Fibroblast of the conjunctiva (primary cell): ENCODE measurements around the gene KLK8.

Source experiments
- DNase-seq: peaks from one replicate; pipeline ENCODE4 v3.0.0-alpha.2; 2010; ENCODE audit warnings: low read depth

KLK8 gene

GRCh38 chr19:51001515-51001914, at the start of gene KLK8:
Gene KLK8, minus strand, starts transcription at chr19:51001604. Its CDS starts 437 bp downstream, at chr19:51001167.
- DNase-seq = no peak

GRCh38 chr19:51047031-51047335, 45.6 kb upstream of the KLK8 start:
- no peak for DNase-seq

GRCh38 chr19:51044327-51044726, 42.9 kb upstream of the KLK8 start:
- DNase-seq = no peak

- DNase-seq = no peak
These were observed 42.1 kb upstream of the KLK8 start for GRCh38 chr19:51043497-51043896.

GRCh38 chr19:51040151-51040550, 38.7 kb upstream of the KLK8 start:
- no peak for DNase-seq

- DNase-seq = no peak
These were observed 35.1 kb upstream of the KLK8 start for GRCh38 chr19:51036519-51036918.

- DNase-seq = no peak
These were observed 33.3 kb upstream of the KLK8 start, which contains the start of gene KLK12 for GRCh38 chr19:51034704-51035103. Gene KLK12, minus strand, starts transcription at chr19:51035002. Its CDS starts 381 bp downstream, at chr19:51034621.

- DNase-seq = no peak
These were observed 30.4 kb upstream of the KLK8 start for GRCh38 chr19:51031880-51032225.

- no peak for DNase-seq
These were observed 29.9 kb upstream of the KLK8 start for GRCh38 chr19:51031220-51031879.

- no peak for DNase-seq
These were observed 29.2 kb upstream of the KLK8 start for GRCh38 chr19:51030631-51031030.

- DNase-seq = no peak
These were observed 28.3 kb upstream of the KLK8 start for GRCh38 chr19:51029718-51030117.

GRCh38 chr19:51027873-51028272, 26.5 kb upstream of the KLK8 start:
- no peak for DNase-seq

GRCh38 chr19:51027126-51027806, 25.9 kb upstream of the KLK8 start:
- DNase-seq = no peak

- DNase-seq = no peak
These were observed 25.1 kb upstream of the KLK8 start, which contains the start of gene KLK11 for GRCh38 chr19:51026554-51026831. Gene KLK11, minus strand, starts transcription at chr19:51026616. Its CDS starts 985 bp downstream, at chr19:51025631.

- no peak for DNase-seq
These were observed 24.6 kb upstream of the KLK8 start for GRCh38 chr19:51025809-51026553.

- DNase-seq = no peak
These were observed 24.0 kb upstream of the KLK8 start for GRCh38 chr19:51025401-51025800.

GRCh38 chr19:51024924-51025323, 23.5 kb upstream of the KLK8 start:
- DNase-seq = no peak

GRCh38 chr19:51023946-51024345, 22.5 kb upstream of the KLK8 start:
- DNase-seq = no peak

GRCh38 chr19:51022526-51022925, 21.1 kb upstream of the KLK8 start:
- DNase-seq = no peak

GRCh38 chr19:51020988-51021651, 19.7 kb upstream of the KLK8 start:
- DNase-seq = no peak

GRCh38 chr19:51019544-51019925, 18.1 kb upstream of the KLK8 start, which contains the start of gene KLK10:
Gene KLK10, minus strand, starts transcription at chr19:51019709. Its CDS starts 579 bp downstream, at chr19:51019130.
- DNase-seq = no peak

- DNase-seq = no peak
These were observed 17.5 kb upstream of the KLK8 start for GRCh38 chr19:51018745-51019543.
